HUES64 (cell line): Measurements from ENCODE around the gene PLBD2.

ENCODE experiments used
- H3K27ac ChIP-seq: 2 replicates; pipeline ENCODE4 v1.7.0; 2013; ENCODE audit warnings: low read depth, low read length, inconsistent platforms
- H3K27me3 ChIP-seq: 2 replicates; pipeline ENCODE4 v1.6.1; 2013; ENCODE audit warnings: mild to moderate bottlenecking, low read length; ENCODE audit not compliant: insufficient read depth
- H3K36me3 ChIP-seq: 2 replicates; pipeline ENCODE4 v1.6.1; 2013; ENCODE audit warnings: mild to moderate bottlenecking, low read length; ENCODE audit not compliant: insufficient read depth
- H3K4me1 ChIP-seq: 2 replicates; pipeline ENCODE4 v1.6.1; 2013; ENCODE audit warnings: mild to moderate bottlenecking, low read length, moderate library complexity; ENCODE audit not compliant: insufficient read depth
- H3K4me3 ChIP-seq: 2 replicates; pipeline ENCODE4 v1.5.1; 2013; ENCODE audit warnings: mild to moderate bottlenecking, low read length, moderate library complexity
- H3K9ac ChIP-seq: 2 replicates; pipeline ENCODE4 v1.6.1; 2013; ENCODE audit warnings: mild to moderate bottlenecking, low read depth, low read length
- H3K9me3 ChIP-seq: 2 replicates; pipeline ENCODE4 v1.6.1; 2013; ENCODE audit warnings: low read depth, low read length; ENCODE audit not compliant: insufficient read depth
- WGBS: fragments of 150-250, 120-280 bp; methylation state at CpG from one replicate; pipeline ENCODE4 v1.1.7; 2013; ENCODE audit warnings: missing lambda C conversion rate; 5-methylcytosine and 5-hydroxymethylcytosine counted together

PLBD2 gene

GRCh38 chr12:113387631-113388030 lies 29.2 kb downstream of the PLBD2 start:
- Histone ChIP-seq H3K4me1 (no peaks in the 10 kb centered on the region), H3K4me3 (no peak overlapping the region)
- 92% methylated on average over 11 of the region's 11 CpGs for WGBS

GRCh38 chr12:113388351-113388750 lies 30.0 kb downstream of the PLBD2 start:
- Histone ChIP-seq H3K9ac (no peak overlapping the region), H3K4me1 (no peaks in the 10 kb centered on the region), H3K36me3 (peaks cover 19% of the 10 kb centered on the region), H3K9me3 (no peaks in the 10 kb centered on the region), H3K4me3 (no peak overlapping the region), H3K27ac (no peak overlapping the region), H3K27me3 (no peaks in the 10 kb centered on the region)
- WGBS: 94% methylated on average over 14 of the region's 14 CpGs

More at GRCh38 chr12:113387631-113388030, 29.2 kb downstream of the PLBD2 start:
- Histone ChIP-seq H3K27ac (no peak overlapping the region), H3K9me3 (no peaks in the 10 kb centered on the region), H3K27me3 (no peaks in the 10 kb centered on the region), H3K36me3 (peaks cover 19% of the 10 kb centered on the region), H3K9ac (no peak overlapping the region)

GRCh38 chr12:113390064-113391043 lies 32.0 kb downstream of the PLBD2 start:
- Histone ChIP-seq H3K9me3 (no peaks in the 10 kb centered on the region), H3K27ac (no peak overlapping the region), H3K9ac (no peak overlapping the region), H3K4me3 (no peak overlapping the region), H3K36me3 (peaks cover 7% of the 10 kb centered on the region), H3K4me1 (no peaks in the 10 kb centered on the region), H3K27me3 (no peaks in the 10 kb centered on the region)
- WGBS: 91% methylated on average over 6 of the region's 6 CpGs

- 100% methylated on average over 1 of the region's 3 CpGs for WGBS
- H3K36me3 ChIP-seq: peaks cover 6% of the 10 kb centered on the region
Measured at GRCh38 chr12:113391145-113391544, 32.8 kb downstream of the PLBD2 start.

GRCh38 chr12:113391650-113392337 lies 33.4 kb downstream of the PLBD2 start:
- no peak overlapping the region for H3K4me3 ChIP-seq
- peaks cover 5% of the 10 kb centered on the region for H3K36me3 ChIP-seq
- no peak overlapping the region for H3K9ac ChIP-seq
- no peaks in the 10 kb centered on the region for H3K27me3 ChIP-seq
- no peaks in the 10 kb centered on the region for H3K9me3 ChIP-seq
- no peaks in the 10 kb centered on the region for H3K4me1 ChIP-seq
- 96% methylated on average over 8 of the region's 9 CpGs for WGBS
- no peak overlapping the region for H3K27ac ChIP-seq

More at GRCh38 chr12:113391145-113391544, 32.8 kb downstream of the PLBD2 start:
- H3K9me3 ChIP-seq: no peaks in the 10 kb centered on the region
- H3K27ac ChIP-seq: no peak overlapping the region
- H3K4me3 ChIP-seq: no peak overlapping the region
- no peaks in the 10 kb centered on the region for H3K4me1 ChIP-seq
- H3K9ac ChIP-seq: no peak overlapping the region
- H3K27me3 ChIP-seq: no peaks in the 10 kb centered on the region

GRCh38 chr12:113392520-113392919 lies 34.1 kb downstream of the PLBD2 start:
- 93% methylated on average over 7 of the region's 7 CpGs for WGBS
- no peak overlapping the region for H3K4me3 ChIP-seq
- H3K4me1 ChIP-seq: no peaks in the 10 kb centered on the region

GRCh38 chr12:113392988-113393579 lies 34.7 kb downstream of the PLBD2 start:
- Histone ChIP-seq H3K4me3 (no peak overlapping the region), H3K36me3 (peaks cover 4% of the 10 kb centered on the region; the same call in 1 of the 2 replicates), H3K4me1 (no peaks in the 10 kb centered on the region), H3K27ac (no peak overlapping the region), H3K9me3 (no peaks in the 10 kb centered on the region), H3K27me3 (no peaks in the 10 kb centered on the region), H3K9ac (no peak overlapping the region)
- 60% methylated on average over 17 of the region's 17 CpGs for WGBS

More at GRCh38 chr12:113392520-113392919, 34.1 kb downstream of the PLBD2 start:
- Histone ChIP-seq H3K9ac (no peak overlapping the region), H3K27me3 (no peaks in the 10 kb centered on the region), H3K36me3 (peaks cover 4% of the 10 kb centered on the region; the same call in 1 of the 2 replicates), H3K9me3 (no peaks in the 10 kb centered on the region), H3K27ac (no peak overlapping the region)

GRCh38 chr12:113393749-113394148 lies 35.4 kb downstream of the PLBD2 start:
- Histone ChIP-seq H3K4me3 (no peak overlapping the region), H3K4me1 (no peaks in the 10 kb centered on the region), H3K27me3 (no peaks in the 10 kb centered on the region), H3K36me3 (peaks cover 4% of the 10 kb centered on the region; the same call in 1 of the 2 replicates), H3K27ac (no peak overlapping the region), H3K9ac (no peak overlapping the region), H3K9me3 (no peaks in the 10 kb centered on the region)
- WGBS: 91% methylated on average over 5 of the region's 5 CpGs

GRCh38 chr12:113395119-113395518 lies 36.7 kb downstream of the PLBD2 start:
- no peak overlapping the region for H3K4me3 ChIP-seq
- no peak overlapping the region for H3K9ac ChIP-seq
- H3K9me3 ChIP-seq: no peaks in the 10 kb centered on the region
- H3K4me1 ChIP-seq: no peaks in the 10 kb centered on the region
- no peaks in the 10 kb centered on the region for H3K27me3 ChIP-seq
- no peak overlapping the region for H3K27ac ChIP-seq
- H3K36me3 ChIP-seq: peaks cover 3% of the 10 kb centered on the region; the same call in 1 of the 2 replicates
- 86% methylated on average over 5 of the region's 5 CpGs for WGBS

- no peaks in the 10 kb centered on the region for H3K36me3 ChIP-seq
- no peak overlapping the region for H3K9ac ChIP-seq
- no peak overlapping the region for H3K4me3 ChIP-seq
- H3K4me1 ChIP-seq: no peaks in the 10 kb centered on the region
- no peak overlapping the region for H3K27ac ChIP-seq
- no peaks in the 10 kb centered on the region for H3K27me3 ChIP-seq
- H3K9me3 ChIP-seq: no peaks in the 10 kb centered on the region
Measured at GRCh38 chr12:113396200-113396599, 37.8 kb downstream of the PLBD2 start.
